ENCODE measurements around the gene SPO11.

SPO11 gene

DNA sequence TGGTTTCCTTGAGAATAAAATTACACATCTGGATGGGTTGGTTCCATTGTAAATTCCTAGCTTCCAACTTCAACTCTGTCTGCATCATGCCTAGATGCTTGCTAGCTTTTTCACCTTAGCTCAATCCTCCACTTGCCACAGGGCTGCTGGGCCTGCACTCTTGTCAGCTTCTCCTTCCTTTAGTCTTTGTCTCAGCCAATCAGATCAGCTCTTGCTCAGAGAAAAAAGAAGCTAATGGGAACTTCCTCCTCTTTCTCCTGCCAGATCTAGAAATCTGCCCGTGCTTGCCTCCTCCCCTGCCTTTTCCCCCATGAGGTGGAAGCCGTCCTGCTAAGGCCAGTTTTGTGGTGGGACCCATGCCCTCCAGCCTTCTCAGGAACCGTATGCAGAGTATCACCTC lies 40.0 kb downstream of the SPO11 start:
- TF ChIP-seq, protein P1, sequence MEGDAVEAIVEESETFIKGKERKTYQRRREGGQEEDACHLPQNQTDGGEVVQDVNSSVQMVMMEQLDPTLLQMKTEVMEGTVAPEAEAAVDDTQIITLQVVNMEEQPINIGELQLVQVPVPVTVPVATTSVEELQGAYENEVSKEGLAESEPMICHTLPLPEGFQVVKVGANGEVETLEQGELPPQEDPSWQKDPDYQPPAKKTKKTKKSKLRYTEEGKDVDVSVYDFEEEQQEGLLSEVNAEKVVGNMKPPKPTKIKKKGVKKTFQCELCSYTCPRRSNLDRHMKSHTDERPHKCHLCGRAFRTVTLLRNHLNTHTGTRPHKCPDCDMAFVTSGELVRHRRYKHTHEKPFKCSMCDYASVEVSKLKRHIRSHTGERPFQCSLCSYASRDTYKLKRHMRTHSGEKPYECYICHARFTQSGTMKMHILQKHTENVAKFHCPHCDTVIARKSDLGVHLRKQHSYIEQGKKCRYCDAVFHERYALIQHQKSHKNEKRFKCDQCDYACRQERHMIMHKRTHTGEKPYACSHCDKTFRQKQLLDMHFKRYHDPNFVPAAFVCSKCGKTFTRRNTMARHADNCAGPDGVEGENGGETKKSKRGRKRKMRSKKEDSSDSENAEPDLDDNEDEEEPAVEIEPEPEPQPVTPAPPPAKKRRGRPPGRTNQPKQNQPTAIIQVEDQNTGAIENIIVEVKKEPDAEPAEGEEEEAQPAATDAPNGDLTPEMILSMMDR (IDR thresholded peaks at IDR 0.05; ENCODE audit: low read depth, low read length, missing control alignments), result no peak
- H3K4me3 ChIP-seq (ENCODE audit: low read depth, low read length), result no peak overlapping the region
- DNase-seq (ENCODE audit: low read depth), result no peak

GRCh38 chr20:57370316-57370715 lies 40.7 kb downstream of the SPO11 start:
- DNase-seq (ENCODE audit: low read depth), result no peak
- H3K4me3 ChIP-seq (ENCODE audit: low read depth, low read length), result no peak overlapping the region
- TF ChIP-seq, protein P1 (IDR thresholded peaks at IDR 0.05; ENCODE audit: low read depth, low read length, missing control alignments), result no peak

DNA sequence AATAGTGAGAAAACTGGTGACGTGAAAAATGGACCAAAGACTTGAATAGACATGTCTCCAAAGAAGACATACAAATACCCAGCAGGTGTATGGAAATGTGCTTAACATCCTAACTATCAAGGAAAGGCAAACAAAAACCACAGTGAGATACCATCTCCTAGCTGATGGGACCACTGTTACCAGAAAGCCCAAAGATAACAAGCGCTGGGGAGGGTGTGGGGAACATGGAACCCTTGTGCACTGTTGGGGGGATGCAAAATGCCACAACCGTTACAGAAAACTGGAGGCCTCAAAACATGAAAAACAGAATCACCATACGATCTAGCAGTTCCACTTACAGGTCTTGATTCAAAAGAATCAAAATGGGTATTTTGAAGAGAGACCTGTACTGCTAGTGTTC lies 41.8 kb downstream of the SPO11 start:
- H3K4me3 ChIP-seq (ENCODE audit: low read depth, low read length), result no peak overlapping the region
- TF ChIP-seq, protein P1 (IDR thresholded peaks at IDR 0.05; ENCODE audit: low read depth, low read length, missing control alignments), result no peak
- no peak for DNase-seq (ENCODE audit: low read depth)

DNA sequence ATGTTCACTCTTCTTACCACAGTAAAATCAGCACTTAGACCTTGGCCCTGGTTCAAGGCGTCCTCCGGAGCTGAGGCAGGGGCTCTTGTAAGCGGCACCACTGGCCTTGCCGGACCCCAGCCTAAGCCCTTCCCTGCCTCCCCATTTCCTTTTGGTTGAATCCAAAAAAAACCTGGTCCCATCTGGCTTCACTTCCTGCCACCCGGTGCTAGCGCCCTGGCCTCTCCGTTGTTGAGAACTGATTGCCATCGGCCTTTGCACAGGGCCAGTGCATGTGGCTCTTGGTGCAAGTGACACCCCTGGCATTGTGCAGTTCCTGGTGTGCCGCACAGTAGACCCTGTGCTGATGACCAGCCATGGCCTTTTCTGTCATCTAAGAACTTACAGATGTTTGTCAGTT lies 42.6 kb downstream of the SPO11 start:
- TF ChIP-seq, protein P1 (IDR thresholded peaks at IDR 0.05; ENCODE audit: low read depth, low read length, missing control alignments), result no peak
- no peak for DNase-seq (ENCODE audit: low read depth)
- H3K4me3 ChIP-seq (ENCODE audit: low read depth, low read length), result no peak overlapping the region

DNA sequence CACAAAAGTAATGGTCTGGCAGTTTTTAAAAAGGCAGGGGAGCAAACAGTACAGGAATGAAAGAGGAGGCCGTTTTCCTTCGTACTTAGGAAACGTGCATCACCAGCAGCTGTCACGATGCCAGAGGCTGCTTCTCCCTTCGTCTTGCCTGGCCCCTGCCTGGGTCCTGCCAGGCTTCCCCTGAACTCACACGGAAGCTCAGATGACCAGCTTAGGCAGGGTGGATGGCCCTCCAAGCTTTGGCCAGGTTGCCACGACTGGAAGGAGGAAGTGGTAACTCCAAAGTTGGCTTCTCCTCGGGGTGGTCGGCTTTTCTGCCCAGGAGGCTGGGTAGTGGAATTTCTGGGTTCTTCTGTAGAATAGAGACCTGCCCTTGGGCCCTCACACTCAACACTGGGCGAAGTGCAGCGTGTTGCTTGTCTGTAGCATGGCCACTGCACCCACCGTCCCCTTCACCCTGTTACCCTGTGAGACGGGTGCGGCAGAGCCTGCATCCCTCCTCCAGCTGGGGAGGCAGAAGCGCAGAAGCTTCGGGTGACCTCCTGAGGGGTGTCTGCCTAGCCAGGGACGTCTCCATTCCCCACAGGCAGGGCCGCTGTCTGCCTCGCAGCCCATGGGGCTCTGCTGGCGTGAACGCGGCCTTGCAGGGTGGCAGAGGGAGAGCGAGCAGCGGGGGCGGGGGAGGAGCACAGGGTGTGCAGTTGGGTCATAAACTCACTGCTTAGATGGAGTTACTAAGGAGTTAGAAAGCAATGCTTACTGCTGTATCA lies 43.2 kb downstream of the SPO11 start:
- H3K4me3 ChIP-seq (ENCODE audit: low read depth, low read length), result no peak overlapping the region
- no peak for DNase-seq (ENCODE audit: low read depth)
- TF ChIP-seq, protein P1 (IDR thresholded peaks at IDR 0.05; ENCODE audit: low read depth, low read length, missing control alignments), result no peak

DNA sequence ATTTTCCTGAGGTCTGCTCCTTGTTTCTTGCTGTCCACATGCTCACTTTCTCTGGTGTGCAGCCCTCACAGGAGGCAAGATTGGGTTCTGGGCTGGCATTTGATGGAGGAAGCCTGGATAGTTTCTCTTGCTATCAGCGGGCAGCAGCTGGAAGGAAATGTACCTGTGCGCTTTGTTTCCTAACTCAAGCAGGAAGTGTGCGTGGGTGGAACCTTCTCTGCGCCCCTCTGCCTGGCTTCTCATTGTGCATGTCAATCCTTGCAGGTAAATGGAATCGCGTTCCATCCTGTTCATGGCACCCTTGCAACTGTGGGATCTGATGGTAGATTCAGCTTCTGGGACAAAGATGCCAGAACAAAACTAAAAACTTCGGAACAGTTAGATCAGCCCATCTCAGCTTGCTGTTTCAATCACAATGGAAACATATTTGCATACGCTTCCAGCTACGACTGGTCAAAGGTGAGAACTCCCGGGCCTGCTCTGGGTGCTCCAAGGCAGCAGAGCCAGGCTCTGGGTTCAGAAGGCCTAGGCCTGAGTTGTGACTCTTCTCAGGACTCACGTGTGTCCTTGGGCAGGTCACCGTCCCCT lies 44.8 kb downstream of the SPO11 start:
- DNase-seq (ENCODE audit: low read depth), result no peak
- no peak overlapping the region for H3K4me3 ChIP-seq (ENCODE audit: low read depth, low read length)
- TF ChIP-seq, protein P1 (IDR thresholded peaks at IDR 0.05; ENCODE audit: low read depth, low read length, missing control alignments), result no peak
